Measurements from ENCODE around the gene ADAM15.

ADAM15 gene

GRCh38 chr1:155103325-155103724 is 52.2 kb downstream of the ADAM15 start:
- CTCF ChIA-PET, result interaction anchor here (0.8 to 1.4 kb wide), 4 partner anchors 12 to 69 kb away, joined by 3 to 7 read pairs (median 6); partner anchors contain the start of gene KRTCAP2
- Histone ChIP-seq H3K27ac (ENCODE audit: extremely low read depth, low read depth, low read length) (no peak overlapping the region), H3K4me1 (ENCODE audit: control insufficient read depth, insufficient read depth, low read length) (0 out of 2 replicates have a peak, but pooled peaks cover 3% of the 10 kb centered on the region), H3K4me3 (ENCODE audit: low read depth, low read length) (no peak overlapping the region), H3K9me3 (ENCODE audit: control insufficient read depth, insufficient read depth, low read depth, low read length) (no peaks in the 10 kb centered on the region), H3K36me3 (ENCODE audit: control insufficient read depth in 2 of 2, insufficient read depth in 1 of 2, low read length in 2 of 2) (no peaks in the 10 kb centered on the region)
- TF ChIP-seq ZNF202 (tag by site-specific recombination; IDR thresholded peaks at IDR 0.05; ENCODE audit: borderline replicate concordance) (no peak), ZNF23 (tag by site-specific recombination; IDR thresholded peaks at IDR 0.05; ENCODE audit: borderline replicate concordance) (no peak), ZBTB17 (tag by site-specific recombination; IDR thresholded peaks at IDR 0.05) (no peak), ZNF529 (tag by site-specific recombination; IDR thresholded peaks at IDR 0.05; ENCODE audit: insufficient replicate concordance) (no peak), GLI2 (tag by site-specific recombination; IDR thresholded peaks at IDR 0.05; ENCODE audit: borderline replicate concordance, low read depth) (no peak)
- POLR2A ChIA-PET, result no interaction called here

DNA sequence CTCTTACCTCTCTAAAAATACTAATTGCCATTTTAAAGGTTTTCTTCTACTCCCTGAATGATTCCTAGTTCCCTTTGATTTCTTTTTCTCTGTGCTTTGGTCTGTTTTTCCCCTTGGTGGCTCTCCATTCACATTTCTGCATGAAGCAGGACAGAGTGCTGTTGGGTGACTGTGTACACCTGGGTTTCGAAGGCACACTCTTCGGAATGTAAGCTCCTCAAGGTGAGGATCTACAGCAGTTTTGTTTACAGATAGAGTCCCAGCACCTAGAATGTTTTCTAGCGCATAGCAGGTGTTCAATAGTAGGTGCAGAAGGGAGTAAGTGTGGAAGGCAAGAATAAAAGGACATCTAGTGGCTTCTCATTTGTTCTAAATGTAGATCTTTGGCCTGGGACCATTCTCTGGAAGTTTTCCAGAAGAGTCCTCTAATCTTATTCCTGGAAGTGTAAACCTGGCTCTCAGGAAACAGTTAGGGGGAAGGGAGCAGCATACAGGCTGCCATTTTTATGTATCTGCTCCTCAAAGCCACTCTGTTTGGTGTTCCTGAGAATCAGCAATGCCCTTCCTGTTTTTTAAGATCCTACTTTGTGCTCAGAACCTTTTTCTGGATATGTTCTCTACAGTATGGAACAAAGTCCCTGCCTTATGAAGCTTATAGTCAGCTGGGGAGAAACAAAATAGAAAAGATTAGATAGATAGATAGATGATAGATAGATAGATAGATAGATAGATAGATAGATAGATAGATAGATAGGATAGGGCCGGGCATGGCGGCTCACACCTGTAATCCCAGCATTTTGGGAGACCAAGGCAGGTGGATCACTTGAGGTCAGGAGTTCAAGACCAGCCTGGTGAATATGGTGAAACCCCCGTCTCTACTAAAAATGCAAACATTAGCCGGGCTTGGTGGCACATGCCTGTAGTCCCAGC is 53.8 kb downstream of the ADAM15 start:
- Histone ChIP-seq H3K4me3 (ENCODE audit: low read depth, low read length) (no peak overlapping the region), H3K9me3 (ENCODE audit: control insufficient read depth, insufficient read depth, low read depth, low read length) (no peaks in the 10 kb centered on the region), H3K4me1 (ENCODE audit: control insufficient read depth, insufficient read depth, low read length) (0 out of 2 replicates have a peak, but pooled peaks cover 3% of the 10 kb centered on the region), H3K27ac (ENCODE audit: extremely low read depth, low read depth, low read length) (no peak overlapping the region), H3K36me3 (ENCODE audit: control insufficient read depth in 2 of 2, insufficient read depth in 1 of 2, low read length in 2 of 2) (no peaks in the 10 kb centered on the region)
- ChIA-PET CTCF (interaction anchor here (0.9 to 2.2 kb wide), 3 partner anchors 13 to 68 kb away, joined by 5 to 8 read pairs (median 6); partner anchors contain the start of gene KRTCAP2), POLR2A (no interaction called here)
- TF ChIP-seq, protein P1, sequence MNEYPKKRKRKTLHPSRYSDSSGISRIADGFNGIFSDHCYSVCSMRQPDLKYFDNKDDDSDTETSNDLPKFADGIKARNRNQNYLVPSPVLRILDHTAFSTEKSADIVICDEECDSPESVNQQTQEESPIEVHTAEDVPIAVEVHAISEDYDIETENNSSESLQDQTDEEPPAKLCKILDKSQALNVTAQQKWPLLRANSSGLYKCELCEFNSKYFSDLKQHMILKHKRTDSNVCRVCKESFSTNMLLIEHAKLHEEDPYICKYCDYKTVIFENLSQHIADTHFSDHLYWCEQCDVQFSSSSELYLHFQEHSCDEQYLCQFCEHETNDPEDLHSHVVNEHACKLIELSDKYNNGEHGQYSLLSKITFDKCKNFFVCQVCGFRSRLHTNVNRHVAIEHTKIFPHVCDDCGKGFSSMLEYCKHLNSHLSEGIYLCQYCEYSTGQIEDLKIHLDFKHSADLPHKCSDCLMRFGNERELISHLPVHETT (tag by site-specific recombination; IDR thresholded peaks at IDR 0.05), result no peak
- TF ChIP-seq ZXDB (tag by site-specific recombination; IDR thresholded peaks at IDR 0.05), result no peak
- no peak for TF ChIP-seq ZNF571 (tag by site-specific recombination; IDR thresholded peaks at IDR 0.05)
- TF ChIP-seq, protein P2, sequence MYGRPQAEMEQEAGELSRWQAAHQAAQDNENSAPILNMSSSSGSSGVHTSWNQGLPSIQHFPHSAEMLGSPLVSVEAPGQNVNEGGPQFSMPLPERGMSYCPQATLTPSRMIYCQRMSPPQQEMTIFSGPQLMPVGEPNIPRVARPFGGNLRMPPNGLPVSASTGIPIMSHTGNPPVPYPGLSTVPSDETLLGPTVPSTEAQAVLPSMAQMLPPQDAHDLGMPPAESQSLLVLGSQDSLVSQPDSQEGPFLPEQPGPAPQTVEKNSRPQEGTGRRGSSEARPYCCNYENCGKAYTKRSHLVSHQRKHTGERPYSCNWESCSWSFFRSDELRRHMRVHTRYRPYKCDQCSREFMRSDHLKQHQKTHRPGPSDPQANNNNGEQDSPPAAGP (tag by site-specific recombination; IDR thresholded peaks at IDR 0.05), result no peak
- TF ChIP-seq ZNF280C (tag by site-specific recombination; IDR thresholded peaks at IDR 0.05), result no peak
- TF ChIP-seq PRDM10 (tag by site-specific recombination; IDR thresholded peaks at IDR 0.05), result no peak
- TF ChIP-seq ZNF658 (tag by site-specific recombination; IDR thresholded peaks at IDR 0.05), result no peak
- TF ChIP-seq ZNF350 (tag by site-specific recombination; IDR thresholded peaks at IDR 0.05), result no peak
- TF ChIP-seq ZNF324 (tag by site-specific recombination; IDR thresholded peaks at IDR 0.05), result no peak
- TF ChIP-seq ZNF423 (tag by site-specific recombination; IDR thresholded peaks at IDR 0.05), result no peak

Data from HEK293 (cell line).